Tibial nerve (tissue), 4 donors: ENCODE data around the gene CAMTA1. TPM values are rescaled to one million over a fixed set of nuclear protein-coding genes. Genes with fewer than 3 reads are reported as not detected.

Source experiments
- DNase-seq, 2 donors: peaks; one replicate each; pipeline ENCODE4 v3.0.0-alpha.2; 2019; ENCODE audit warnings: low spot score in 2 of 2
- H3K27ac ChIP-seq, 4 donors: fragments of 200-600 bp; sonication (generic) in 3 of 4; one replicate each; pipeline ENCODE4 v1.5.1; 2017 to 2019; ENCODE audit warnings: mild to moderate bottlenecking in 1 of 4
- H3K27me3 ChIP-seq, 2 donors: fragments of 200-600 bp; sonication (generic) in 1 of 2; one replicate each; pipeline versions ENCODE4 v1.5.1 to v1.6.0; 2017 to 2019
- H3K36me3 ChIP-seq, 3 donors: fragments of 200-600 bp; sonication (generic); one replicate each; pipeline ENCODE4 v1.5.1; 2018 to 2019
- H3K4me1 ChIP-seq, 4 donors: fragments of 200-600 bp; sonication (generic) in 3 of 4; one replicate each; pipeline ENCODE4 v1.5.1; 2017 to 2019
- H3K4me3 ChIP-seq, 4 donors: fragments of 200-600 bp; sonication (generic) in 3 of 4; one replicate each; pipeline ENCODE4 v1.5.1; 2017 to 2019; ENCODE audit warnings: mild to moderate bottlenecking in 1 of 4, moderate library complexity in 1 of 4
- H3K9me3 ChIP-seq, 4 donors: fragments of 200-600 bp; sonication (generic) in 3 of 4; one replicate each; pipeline ENCODE4 v1.5.1; 2017 to 2019
- CTCF ChIP-seq, 5 experiments: fragments of 200-600 bp in 3 of 5; fragments of 450-650 bp in 2 of 5; sonication (generic) in 3 of 5; IDR thresholded peaks; one replicate each; pipeline ENCODE4 v1.5.1; 2016 to 2019; ENCODE audit warnings: antibody characterized with exemption in 5 of 5, mild to moderate bottlenecking in 3 of 5, moderate library complexity in 2 of 5
- EP300 ChIP-seq, 2 donors: sonication (generic); formaldehyde crosslinking; IDR thresholded peaks; one replicate each; pipeline ENCODE4 v1.6.1; 2017; ENCODE audit warnings: antibody characterized with exemption in 2 of 2, mild to moderate bottlenecking in 1 of 2
- POLR2A ChIP-seq, 2 donors: fragments of 450-650 bp; IDR thresholded peaks; one replicate each; pipeline ENCODE4 v1.6.1; 2017; ENCODE audit warnings: antibody characterized with exemption in 2 of 2, mild to moderate bottlenecking in 2 of 2, moderate library complexity in 2 of 2
- WGBS, 2 donors: methylation state at CpG; one replicate each; pipeline ENCODE4 v1.1.5; 2018; 5-methylcytosine and 5-hydroxymethylcytosine counted together
- total RNA-seq, 4 donors: library from RNA; depleted of rRNA; stranded (reverse); fragments of >200 nt; gene quantifications; one replicate each; pipeline ENCODE4 v1.1.0, GENCODE V29; 2016

The CAMTA1 gene
- total RNA-seq, 4 donors from 2014 or later: 41.8 to 104 (median 87.2) TPM

GRCh38 chr1:7401814-7402547 lies 616.7 kb downstream of the CAMTA1 start:
- H3K27me3 ChIP-seq: no peaks in the 10 kb centered on the region
- TF ChIP-seq POLR2A (IDR thresholded peaks at IDR 0.05) (no peak), EP300 (IDR thresholded peaks at IDR 0.05) (no peak), CTCF (IDR thresholded peaks at IDR 0.05) (no peak)
- no peaks in the 10 kb centered on the region for H3K4me1 ChIP-seq
- H3K36me3 ChIP-seq: no peaks in the 10 kb centered on the region
- DNase-seq: no peak
- H3K27ac ChIP-seq: no peak overlapping the region
- WGBS, 2 donors: 89 to 90% methylated on average over 4 of the region's 4 CpGs
- no peak overlapping the region for H3K4me3 ChIP-seq
- H3K9me3 ChIP-seq: peaks cover 0 to 16% (median 2%) of the 10 kb centered on the region in 4 donors

GRCh38 chr1:7402548-7402850 lies 617.2 kb downstream of the CAMTA1 start:
- H3K36me3 ChIP-seq: no peaks in the 10 kb centered on the region
- H3K4me1 ChIP-seq: no peaks in the 10 kb centered on the region
- peaks cover 0 to 16% (median 1%) of the 10 kb centered on the region in 4 donors for H3K9me3 ChIP-seq
- TF ChIP-seq POLR2A (IDR thresholded peaks at IDR 0.05) (no peak), CTCF (IDR thresholded peaks at IDR 0.05) (no peak), EP300 (IDR thresholded peaks at IDR 0.05) (no peak)
- 84 to 93% methylated on average over 2 of the region's 2 CpGs for WGBS, 2 donors
- no peaks in the 10 kb centered on the region for H3K27me3 ChIP-seq
- no peak overlapping the region for H3K4me3 ChIP-seq
- no peak overlapping the region for H3K27ac ChIP-seq
- no peak for DNase-seq

- no peaks in the 10 kb centered on the region for H3K27me3 ChIP-seq
- no peaks in the 10 kb centered on the region for H3K4me1 ChIP-seq
- DNase-seq: no peak
- TF ChIP-seq CTCF (IDR thresholded peaks at IDR 0.05) (no peak), EP300 (IDR thresholded peaks at IDR 0.05) (no peak), POLR2A (IDR thresholded peaks at IDR 0.05) (no peak)
- H3K9me3 ChIP-seq: peaks cover 0 to 13% (median 1%) of the 10 kb centered on the region in 4 donors
- no peak overlapping the region for H3K4me3 ChIP-seq
- 91 to 93% methylated on average over 10 to 12 of the region's 12 CpGs for WGBS, 2 donors
- no peak overlapping the region for H3K27ac ChIP-seq
- H3K36me3 ChIP-seq: no peaks in the 10 kb centered on the region
Measured at GRCh38 chr1:7403265-7404045, 618.2 kb downstream of the CAMTA1 start.

- H3K36me3 ChIP-seq: no peaks in the 10 kb centered on the region
- TF ChIP-seq CTCF (IDR thresholded peaks at IDR 0.05): no peak
- TF ChIP-seq POLR2A (IDR thresholded peaks at IDR 0.05): no peak
- no peak for TF ChIP-seq EP300 (IDR thresholded peaks at IDR 0.05)
- no peaks in the 10 kb centered on the region for H3K4me1 ChIP-seq
- DNase-seq: no peak
- no peaks in the 10 kb centered on the region for H3K27me3 ChIP-seq
- no peak overlapping the region for H3K27ac ChIP-seq
- 85 to 88% methylated on average over 18 of the region's 18 CpGs for WGBS, 2 donors
- H3K4me3 ChIP-seq: no peak overlapping the region
- H3K9me3 ChIP-seq: peaks cover 0 to 11% (median 1%) of the 10 kb centered on the region in 4 donors
Measured at GRCh38 chr1:7404046-7404742, 618.9 kb downstream of the CAMTA1 start.
